Activated naive CD4-positive, alpha-beta T cell treated with anti-CD3 and anti-CD28 coated beads, Interleukin-2, amount 50 U/mL, for 72 hours (primary cell): Measurements from ENCODE around the gene SPATA25. TPM values are rescaled to one million over a fixed set of nuclear protein-coding genes. Genes with fewer than 3 reads are reported as not detected.
A peak's percentile ranks its signal among the peaks of the same experiment; 100 is the strongest.
"Not testable (repeated sequence)": the region's sequence is repeated elsewhere in the genome, so short reads cannot be mapped to it uniquely, and the experiment has no call there.

Experiments
- ATAC-seq, 2 donors: fragments of 150-1000 bp; cut with Tn5 transposase; 2 replicates each; pipeline ENCODE4 v1.10.0; 2021; ENCODE audit warnings: mild to moderate bottlenecking in 2 of 2, moderate library complexity in 2 of 2
- DNase-seq, 2 donors: peaks; one replicate each; pipeline ENCODE4 v3.0.0; 2021 to 2022; ENCODE audit warnings: low spot score in 2 of 2
- H3K27ac Mint-ChIP-seq, 2 donors: one replicate each; pipeline ENCODE4 v1.8.0; 2022; ENCODE audit warnings: mild to moderate bottlenecking in 2 of 2, mixed read lengths in 2 of 2
- H3K36me3 Mint-ChIP-seq, 2 donors: one replicate each; pipeline ENCODE4 v1.8.0; 2022; ENCODE audit warnings: mixed read lengths in 2 of 2
- H3K9me3 Mint-ChIP-seq, 2 donors: one replicate each; pipeline ENCODE4 v1.8.0; 2022; ENCODE audit warnings: mixed read lengths in 2 of 2
- total RNA-seq, 2 donors: library from RNA; stranded (reverse); gene quantifications; one replicate each; pipeline ENCODE4 v1.2.3, GENCODE V29; 2022

SPATA25 gene, protein sequence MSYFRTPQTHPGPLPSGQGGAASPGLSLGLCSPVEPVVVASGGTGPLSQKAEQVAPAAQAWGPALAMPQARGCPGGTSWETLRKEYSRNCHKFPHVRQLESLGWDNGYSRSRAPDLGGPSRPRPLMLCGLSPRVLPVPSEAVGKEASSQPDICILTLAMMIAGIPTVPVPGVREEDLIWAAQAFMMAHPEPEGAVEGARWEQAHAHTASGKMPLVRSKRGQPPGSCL
- total RNA-seq, result 1 to 10 TPM in 1 of 2 donors, under 1 TPM in 1; 0.64 to 1.8 TPM

- H3K27ac Mint-ChIP-seq, result no peak within 1 kb of the TSS
These were observed at the start of gene SPATA25 for GRCh38 chr20:45887346-45887715. Gene SPATA25 (minus strand): TSS chr20:45887622. CDS start chr20:45887590, 32 bp downstream.

GRCh38 chr20:45935416-45936046, 48.1 kb upstream of the SPATA25 start:
- H3K36me3 Mint-ChIP-seq, result peaks cover 5 to 24% of the 10 kb centered on the region in 2 donors
- peak overlapping the region; percentile 93 to 96 for H3K27ac Mint-ChIP-seq
- ATAC-seq, result no peak
- no peak for DNase-seq
- no peaks in the 10 kb centered on the region for H3K9me3 Mint-ChIP-seq

More at GRCh38 chr20:45887346-45887715, at the start of gene SPATA25:
- Mint-ChIP-seq H3K36me3 (peaks cover 13 to 15% of the 10 kb centered on the region in 2 donors), H3K9me3 (no peaks in the 10 kb centered on the region)
- ATAC-seq (no peak), DNase-seq (no peak)

DNA sequence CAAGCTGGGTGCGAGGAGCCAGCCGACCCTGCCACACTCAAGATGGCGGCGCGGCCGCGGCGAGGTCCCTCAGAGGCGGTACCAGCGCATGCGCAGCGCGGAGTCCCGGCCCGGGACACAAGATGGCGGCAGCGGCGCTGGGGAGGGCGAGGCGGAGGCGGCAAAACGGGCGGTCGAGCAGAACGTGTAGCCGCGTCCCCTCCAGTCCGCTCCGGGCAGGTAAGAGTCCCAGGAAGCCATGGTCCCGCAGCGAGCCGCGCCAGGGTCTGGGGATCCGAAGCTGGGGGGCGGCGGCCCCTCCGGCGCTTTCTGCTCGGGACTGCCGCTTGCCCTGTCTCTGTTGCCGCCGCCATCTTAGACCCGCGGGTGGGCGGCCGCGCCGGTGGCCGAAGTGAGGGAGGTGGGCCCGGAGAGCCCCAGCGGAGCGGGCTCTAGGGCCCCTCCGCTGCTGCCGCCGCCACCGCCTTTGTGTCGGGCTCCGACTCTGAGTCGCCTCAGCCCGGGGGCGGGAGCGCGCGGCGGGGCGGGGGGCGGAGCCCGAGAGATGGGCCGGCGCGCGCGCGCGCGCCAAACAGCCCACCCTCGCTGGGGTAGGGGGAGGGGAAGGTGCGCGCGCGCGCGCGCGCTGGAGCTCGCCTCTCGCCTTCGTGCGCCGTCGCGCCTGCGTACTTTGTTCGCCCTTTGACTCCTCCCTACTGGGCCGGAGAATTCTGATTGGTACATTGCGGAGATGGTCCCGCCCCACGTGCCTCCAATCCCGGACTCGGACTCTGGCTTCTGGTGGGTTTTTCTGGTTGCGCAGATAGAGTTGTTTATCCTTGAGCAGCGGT, 47.4 kb upstream of the SPATA25 start, which contains the start of gene PCIF1:
PCIF1 (plus strand) TSS at position 98 of the 830 bp plus-strand sequence. CDS start 4,317 bp downstream, outside the sequence.
- DNase-seq (peak; percentile 98), ATAC-seq (peak; percentile 81 to 86)
- Mint-ChIP-seq H3K36me3 (peaks cover 5 to 24% of the 10 kb centered on the region in 2 donors), H3K27ac (peak within 1 kb of the TSS; percentile 96 to 99), H3K9me3 (no peaks in the 10 kb centered on the region)

DNA sequence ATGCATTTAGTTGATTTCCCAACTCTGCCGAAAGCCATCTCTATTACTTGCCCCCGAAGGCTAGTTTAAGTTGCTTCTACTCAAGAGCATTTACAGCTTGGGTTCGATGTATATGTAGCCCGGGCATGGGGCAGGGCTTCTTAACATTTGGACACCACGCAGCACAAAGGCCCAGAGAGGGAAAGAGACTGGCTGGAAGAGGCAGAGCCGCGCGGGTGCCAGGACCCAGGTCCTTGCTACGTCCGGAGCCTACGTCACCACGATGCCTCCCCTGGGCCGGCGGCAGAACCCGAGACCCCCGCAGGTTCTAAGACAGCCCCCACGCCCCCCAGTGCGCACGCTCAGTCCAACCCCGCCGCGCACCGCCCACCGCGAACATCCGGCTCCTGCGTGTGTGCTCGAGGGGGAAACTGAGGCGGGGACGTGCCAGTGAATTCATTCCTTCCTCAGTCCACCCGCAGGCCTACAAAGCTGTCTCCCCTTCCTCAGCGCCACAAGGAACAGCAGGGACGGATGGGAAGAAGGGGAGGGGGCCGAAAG, 46.7 kb upstream of the SPATA25 start:
- ATAC-seq, result peak; percentile 28 to 33
- no peak for DNase-seq
- H3K9me3 Mint-ChIP-seq, result no peaks in the 10 kb centered on the region
- peaks cover 5 to 18% of the 10 kb centered on the region in 2 donors for H3K36me3 Mint-ChIP-seq
- H3K27ac Mint-ChIP-seq, result peak overlapping the region; percentile 96 to 99

GRCh38 chr20:45933266-45934045, 46.0 kb upstream of the SPATA25 start:
- H3K27ac Mint-ChIP-seq, result peak overlapping the region; percentile 96 to 99
- DNase-seq (peak; percentile 63 to 78), ATAC-seq (peak; percentile 21 to 50)
- H3K9me3 Mint-ChIP-seq, result no peaks in the 10 kb centered on the region
- H3K36me3 Mint-ChIP-seq, result peaks cover 4 to 17% of the 10 kb centered on the region in 2 donors

- DNase-seq, H3K27ac Mint-ChIP-seq, H3K36me3 Mint-ChIP-seq, ATAC-seq, H3K9me3 Mint-ChIP-seq: not testable (repeated sequence)
These were observed 44.3 kb upstream of the SPATA25 start for GRCh38 chr20:45931680-45932079.

DNA sequence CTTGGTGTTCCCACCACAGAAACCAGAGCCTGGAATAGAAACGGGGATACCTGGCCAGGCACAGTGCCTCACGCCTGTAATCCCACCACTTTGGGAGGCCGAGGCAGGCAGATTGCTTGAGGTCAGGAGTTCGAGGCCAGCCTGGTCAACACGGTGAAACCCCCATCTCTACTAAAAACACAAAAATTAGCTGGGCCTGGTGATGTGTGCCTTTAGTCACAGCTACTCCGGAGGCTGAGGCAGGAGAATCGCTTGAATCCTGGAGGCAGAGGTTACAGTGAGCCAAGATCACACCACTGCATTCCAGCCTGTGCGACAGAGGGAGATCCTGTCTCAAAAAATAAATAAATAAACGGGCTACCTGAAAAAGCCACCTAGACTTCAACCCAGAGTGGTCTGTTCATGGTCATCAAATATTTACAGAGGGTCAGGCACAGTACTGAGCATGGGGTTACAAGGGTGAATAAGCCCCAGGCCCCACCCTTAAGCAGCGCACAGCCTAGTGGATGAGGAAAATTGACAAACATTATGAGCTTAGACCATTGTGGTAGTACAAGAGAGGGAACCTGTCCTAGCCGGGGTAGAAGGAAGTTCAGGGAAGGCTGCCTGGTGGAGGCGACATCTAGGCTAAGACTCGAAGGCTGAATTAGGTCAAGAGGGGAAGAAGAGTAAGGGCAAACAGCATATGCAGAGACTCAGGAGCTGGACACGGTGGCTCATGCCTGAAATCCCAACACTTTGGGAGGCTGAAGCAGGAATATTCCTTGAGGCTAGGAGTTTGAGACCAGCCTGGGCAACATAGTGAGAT, 39.9 kb upstream of the SPATA25 start:
- H3K27ac Mint-ChIP-seq, result peak overlapping the region in 1 of 2 donors; percentile 48

DNA sequence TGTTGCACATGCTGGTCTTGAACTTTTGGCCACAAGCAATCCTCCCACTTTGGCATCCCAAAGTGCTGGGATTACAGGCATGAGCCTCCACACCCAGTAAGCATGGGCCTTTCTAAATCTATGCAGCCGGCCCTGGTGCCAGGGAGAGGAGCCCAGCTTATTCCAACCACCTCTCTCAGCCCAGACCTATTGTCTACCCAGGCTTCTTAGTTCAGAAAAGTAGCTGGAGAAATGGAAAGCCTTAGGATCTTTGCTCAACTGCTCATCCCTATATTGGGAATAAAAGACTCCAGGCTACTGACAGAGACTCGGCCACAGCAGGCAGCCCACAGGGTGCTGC, 39.3 kb upstream of the SPATA25 start:
- DNase-seq, result no peak
- no peaks in the 10 kb centered on the region for H3K9me3 Mint-ChIP-seq
- H3K36me3 Mint-ChIP-seq, result no peaks in the 10 kb centered on the region
- ATAC-seq, result no peak
- H3K27ac Mint-ChIP-seq, result no peak overlapping the region

More for the DNA sequence above, 39.9 kb upstream of the SPATA25 start:
- no peak for DNase-seq
- Mint-ChIP-seq H3K36me3 (no peaks in the 10 kb centered on the region), H3K9me3 (no peaks in the 10 kb centered on the region)
- no peak for ATAC-seq

DNA sequence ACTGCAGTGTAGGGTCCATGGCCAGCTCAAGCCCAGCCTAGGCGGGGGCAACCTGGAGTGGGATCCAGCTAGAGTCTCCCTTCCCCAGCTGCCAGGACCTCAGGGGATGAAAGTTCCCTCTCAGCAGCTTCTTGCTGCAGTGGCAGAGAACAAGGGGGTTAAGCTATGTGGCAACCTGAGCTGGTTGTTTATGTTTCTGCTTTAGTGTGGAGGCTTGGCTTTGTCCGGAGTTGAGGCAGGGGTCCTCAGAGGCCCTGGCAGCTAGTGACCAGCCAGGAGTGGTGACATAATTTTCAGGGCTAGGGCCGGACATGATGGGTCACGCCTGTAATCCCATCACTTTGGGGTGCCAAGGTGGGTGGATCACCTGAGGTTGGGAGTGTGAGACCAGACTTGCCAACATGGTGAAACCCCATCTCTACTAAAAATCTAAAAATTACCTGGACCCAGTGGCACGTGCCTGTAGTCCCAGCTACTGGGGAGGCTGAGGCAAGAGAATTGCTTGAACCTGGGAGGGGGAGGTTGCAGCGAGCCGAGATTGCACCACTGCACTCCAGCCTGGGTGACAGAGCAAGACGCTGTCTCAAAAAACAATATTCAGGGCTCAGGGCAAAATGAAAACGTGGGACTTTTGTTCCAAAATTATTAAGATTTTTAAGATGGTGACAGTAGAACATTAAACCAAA, 38.5 kb upstream of the SPATA25 start:
- Mint-ChIP-seq H3K36me3 (no peaks in the 10 kb centered on the region), H3K27ac (no peak overlapping the region), H3K9me3 (no peaks in the 10 kb centered on the region)
- no peak for DNase-seq
- no peak for ATAC-seq

GRCh38 chr20:45924391-45925261, 37.2 kb upstream of the SPATA25 start:
- DNase-seq (no peak), ATAC-seq (no peak)
- no peak overlapping the region for H3K27ac Mint-ChIP-seq
- no peaks in the 10 kb centered on the region for H3K9me3 Mint-ChIP-seq
- H3K36me3 Mint-ChIP-seq, result no peaks in the 10 kb centered on the region

GRCh38 chr20:45921337-45922189, 34.1 kb upstream of the SPATA25 start:
- H3K9me3 Mint-ChIP-seq, result no peaks in the 10 kb centered on the region
- peak overlapping the region in 1 of 2 donors; percentile 8 for H3K27ac Mint-ChIP-seq
- ATAC-seq, result peak in 1 of 2 donors; percentile 30
- H3K36me3 Mint-ChIP-seq, result no peaks in the 10 kb centered on the region
- DNase-seq, result no peak

DNA sequence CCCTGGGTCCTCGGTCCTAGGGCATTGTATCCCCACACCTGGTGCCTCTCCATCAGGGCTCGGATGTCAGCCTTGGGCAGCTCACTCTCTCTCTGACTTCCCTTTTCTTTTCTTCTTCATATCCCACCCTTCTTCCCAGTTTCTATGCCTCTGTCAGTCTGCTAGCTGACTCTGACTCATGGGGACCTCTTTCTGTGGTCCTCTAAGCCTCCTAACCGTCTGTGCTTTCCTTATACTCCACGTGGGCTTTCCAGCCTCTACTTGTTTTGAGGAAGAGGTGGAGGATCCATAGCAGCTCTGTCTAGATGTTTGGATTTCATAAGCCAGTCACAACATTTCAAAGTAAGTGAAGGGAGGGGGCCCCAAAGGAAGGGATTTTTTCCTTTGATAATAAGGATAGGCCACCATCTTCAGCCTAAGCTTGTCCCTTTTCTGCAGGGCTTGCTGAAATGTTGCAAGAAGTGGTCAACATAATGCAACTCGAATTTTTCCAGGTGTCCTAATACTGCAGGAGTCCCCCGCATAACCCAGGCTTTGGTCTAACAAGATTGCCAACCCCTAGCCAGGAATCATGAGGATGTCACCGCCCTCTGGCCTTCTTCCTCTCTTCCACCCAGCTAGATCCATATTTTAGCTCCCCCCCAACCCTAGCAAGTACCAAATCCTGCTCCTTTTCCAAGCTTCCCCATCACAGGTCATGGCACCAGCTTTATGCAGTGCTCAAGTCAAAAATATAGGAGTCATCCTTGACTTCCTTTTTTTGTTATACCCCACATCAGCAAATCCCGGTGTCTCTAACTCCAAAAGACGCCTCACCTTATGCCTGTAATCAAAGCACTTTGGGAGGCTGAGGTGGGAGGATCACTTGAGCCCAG, 33.3 kb upstream of the SPATA25 start:
- no peak for ATAC-seq
- peak overlapping the region in 1 of 2 donors; percentile 5 for H3K27ac Mint-ChIP-seq

More for the DNA sequence above, 33.3 kb upstream of the SPATA25 start:
- Mint-ChIP-seq H3K36me3 (no peaks in the 10 kb centered on the region), H3K9me3 (no peaks in the 10 kb centered on the region)
- DNase-seq, result no peak
